Liver (tissue), 9 donors: Measurements from ENCODE around the gene MARCKS. TPM values are rescaled to one million over a fixed set of nuclear protein-coding genes. Genes with fewer than 3 reads are reported as not detected.

Experiments used
- DNase-seq: peaks from one replicate; pipeline ENCODE4 v3.0.0-alpha.2; 2017; ENCODE audit warnings: low spot score
- H3K27ac ChIP-seq, 2 donors: one replicate each; pipeline ENCODE4 v1.7.0; 2013; ENCODE audit warnings: inconsistent platforms in 2 of 2, low read length in 2 of 2, control low read depth in 1 of 2, low read depth in 1 of 2, mild to moderate bottlenecking in 1 of 2
- H3K27me3 ChIP-seq, 4 donors: one replicate each; pipeline versions ENCODE4 v1.6.1 to v1.7.0; 2013; ENCODE audit warnings: low read length in 3 of 4, inconsistent platforms in 1 of 4, mild to moderate bottlenecking in 1 of 4, moderate library complexity in 1 of 4; ENCODE audit not compliant: control insufficient read depth in 4 of 4, insufficient read depth in 4 of 4
- H3K36me3 ChIP-seq, 4 donors: one replicate each; pipeline versions ENCODE4 v1.6.1 to v1.7.0; 2013; ENCODE audit warnings: low read length in 3 of 4, mild to moderate bottlenecking in 3 of 4, low read depth in 1 of 4, moderate library complexity in 1 of 4; ENCODE audit not compliant: control insufficient read depth in 4 of 4, insufficient read depth in 3 of 4
- H3K4me1 ChIP-seq, 4 donors: one replicate each; pipeline versions ENCODE4 v1.6.1 to v1.7.0; 2013; ENCODE audit warnings: low read length in 3 of 4, mild to moderate bottlenecking in 3 of 4, moderate library complexity in 1 of 4; ENCODE audit not compliant: control insufficient read depth in 4 of 4, insufficient read depth in 4 of 4
- H3K4me3 ChIP-seq, 3 donors: one replicate each; pipeline versions ENCODE4 v1.6.1 to v1.7.0; 2013; ENCODE audit warnings: low read length in 3 of 3, control low read depth in 1 of 3, low read depth in 1 of 3, mild to moderate bottlenecking in 1 of 3
- H3K9ac ChIP-seq, 2 donors: one replicate each; pipeline ENCODE4 v1.7.0; 2013; ENCODE audit warnings: low read length in 2 of 2, mild to moderate bottlenecking in 2 of 2, moderate library complexity in 2 of 2, control low read depth in 1 of 2, low read depth in 1 of 2
- H3K9me3 ChIP-seq, 4 donors: one replicate each; pipeline versions ENCODE4 v1.6.1 to v1.7.0; 2013; ENCODE audit warnings: low read length in 3 of 4; ENCODE audit not compliant: control insufficient read depth in 4 of 4
- ATF3 ChIP-seq: IDR thresholded peaks from 2 replicates; pipeline ENCODE4 v1.6.1; 2016; ENCODE audit warnings: antibody characterized with exemption
- CTCF ChIP-seq: fragments of 150-350 bp; IDR thresholded peaks from 2 replicates; pipeline ENCODE4 v1.5.1; 2017; ENCODE audit warnings: improper control_type of control experiment, low read depth, low read length; ENCODE audit not compliant: missing input control
- EGR1 ChIP-seq, 2 donors: IDR thresholded peaks; 2 replicates each; pipeline ENCODE4 v1.6.1; 2016 to 2018; ENCODE audit warnings: antibody characterized with exemption in 2 of 2, low read depth in 2 of 2
- FOXA1 ChIP-seq: IDR thresholded peaks from 2 replicates; pipeline ENCODE4 v1.6.1; 2016; ENCODE audit warnings: antibody characterized with exemption
- FOXA2 ChIP-seq: IDR thresholded peaks from 2 replicates; pipeline ENCODE4 v1.6.1; 2016; ENCODE audit warnings: antibody characterized with exemption
- GABPA ChIP-seq, 2 donors: IDR thresholded peaks in 1 of 2; conservative IDR thresholded peaks in 1 of 2; 2 replicates each; pipeline ENCODE4 v1.6.1; 2016; ENCODE audit warnings: antibody characterized with exemption in 2 of 2, mild to moderate bottlenecking in 1 of 2, moderate library complexity in 1 of 2
- HNF4A ChIP-seq, 2 donors: conservative IDR thresholded peaks; 2 replicates each; pipeline ENCODE4 v1.6.1; 2016; ENCODE audit warnings: antibody characterized with exemption in 2 of 2, mild to moderate bottlenecking in 2 of 2
- HNF4G ChIP-seq: IDR thresholded peaks from 2 replicates; pipeline ENCODE4 v1.6.1; 2016; ENCODE audit warnings: antibody characterized with exemption
- JUND ChIP-seq, 2 donors: IDR thresholded peaks; 2 replicates each; pipeline ENCODE4 v1.6.1; 2016; ENCODE audit warnings: antibody characterized with exemption in 2 of 2
- MAX ChIP-seq: IDR thresholded peaks from 2 replicates; pipeline ENCODE4 v1.6.1; 2016; ENCODE audit warnings: antibody characterized with exemption
- NR2F2 ChIP-seq: IDR thresholded peaks from 2 replicates; pipeline ENCODE4 v1.6.1; 2016; ENCODE audit warnings: antibody characterized with exemption
- RAD21 ChIP-seq, 2 donors: IDR thresholded peaks; 2 replicates each; pipeline ENCODE4 v1.6.1; 2016; ENCODE audit warnings: antibody characterized with exemption in 2 of 2, mild to moderate bottlenecking in 2 of 2
- REST ChIP-seq: IDR thresholded peaks from 2 replicates; pipeline ENCODE4 v1.6.1; 2016; ENCODE audit warnings: antibody characterized with exemption, mild to moderate bottlenecking
- RXRA ChIP-seq, 2 donors: IDR thresholded peaks; 2 replicates each; pipeline ENCODE4 v1.6.1; 2017 to 2018; ENCODE audit warnings: antibody characterized with exemption in 2 of 2, mild to moderate bottlenecking in 1 of 2
- SP1 ChIP-seq: IDR thresholded peaks from 2 replicates; pipeline ENCODE4 v1.6.1; 2018; ENCODE audit warnings: antibody characterized with exemption, mild to moderate bottlenecking
- TAF1 ChIP-seq: conservative IDR thresholded peaks from 2 replicates; pipeline ENCODE4 v1.6.1; 2016; ENCODE audit warnings: antibody characterized with exemption, mild to moderate bottlenecking
- YY1 ChIP-seq: IDR thresholded peaks from 2 replicates; pipeline ENCODE4 v1.6.1; 2016; ENCODE audit warnings: antibody characterized with exemption, mild to moderate bottlenecking
- ZBTB33 ChIP-seq: IDR thresholded peaks from 2 replicates; pipeline ENCODE4 v1.6.1; 2016; ENCODE audit warnings: antibody characterized with exemption
- WGBS: extraction: QIAGEN DNeasy Blood & Tissue Kit; methylation state at CpG from one replicate; pipeline ENCODE4 v1.1.7; 2013; 5-methylcytosine and 5-hydroxymethylcytosine counted together
- polyA plus RNA-seq, 2 donors: library from polyadenylated mRNA; stranded (reverse) in 1 of 2; unstranded in 1 of 2; fragments of 200-250 nt in 1 of 2; fragments of >200 nt in 1 of 2; fragmentation: Nextera tagmentation in 1 of 2; extraction: Ambion mirVana in 1 of 2; gene quantifications; one replicate each; pipeline versions ENCODE4 v1.2.1 to v1.2.3, GENCODE V29; 2013 to 2015
- total RNA-seq, 2 donors: library from RNA; depleted of rRNA; stranded (reverse); fragments of >200 nt; gene quantifications; one replicate each; pipeline ENCODE4 v1.2.3, GENCODE V29; 2014
- donor health status: healthy.
- donor health status: healthy.
- donor health status: healthy.
- donor health status: healthy.
- donor health status: healthy.

Gene MARCKS
- total and polyA plus RNA-seq, 4 donors, result 3.6 to 31.6 (median 5.9) TPM

- H3K9me3 ChIP-seq, result no peaks in the 10 kb centered on the region
- 93% methylated on average over 3 of the region's 3 CpGs for WGBS
Observed at GRCh38 chr6:113824866-113825265, 32.3 kb upstream of the MARCKS start.

More at GRCh38 chr6:113824866-113825265, 32.3 kb upstream of the MARCKS start:
- TF ChIP-seq FOXA2 (no peak), FOXA1 (no peak), JUND (IDR thresholded peaks at IDR 0.05) (no peak), NR2F2 (no peak), ZBTB33 (no peak), HNF4G (no peak), SP1 (no peak), MAX (no peak), TAF1 (no peak), REST (no peak), RAD21 (IDR thresholded peaks at IDR 0.05) (no peak), RXRA (IDR thresholded peaks at IDR 0.05) (no peak), GABPA (IDR thresholded peaks at IDR 0.05 in 1 of 2, conservative IDR thresholded peaks at IDR 0.05 in 1 of 2) (no peak), EGR1 (IDR thresholded peaks at IDR 0.05; ENCODE audit: low read depth in 2 of 2) (no peak), CTCF (no peak), YY1 (no peak), ATF3 (no peak), HNF4A (conservative IDR thresholded peaks at IDR 0.05) (no peak)
- Histone ChIP-seq H3K27me3 (no peaks in the 10 kb centered on the region), H3K36me3 (no peaks in the 10 kb centered on the region), H3K27ac (no peak overlapping the region), H3K4me3 (no peak overlapping the region), H3K9ac (no peak overlapping the region), H3K4me1 (no peaks in the 10 kb centered on the region)
- DNase-seq, result no peak
